Measurements from ENCODE around the gene RASGRF1. TPM values are rescaled to one million over a fixed set of nuclear protein-coding genes. Genes with fewer than 3 reads are reported as not detected.

Gene RASGRF1
- total RNA-seq, 1 donor from 2014 or later = 11.4 TPM

- ChIA-PET CTCF (no interaction called here), POLR2A (interaction anchor here (0.6 kb wide), 1 partner anchor 119 kb away, joined by 13 read pairs; no protein-coding TSS in a partner anchor)
- TF ChIP-seq CTCF (IDR thresholded peaks at IDR 0.05) = no peak
- Mint-ChIP-seq H3K27me3 (peaks cover 15% of the 10 kb centered on the region), H3K4me1 (no peaks in the 10 kb centered on the region), H3K9me3 (no peaks in the 10 kb centered on the region), H3K27ac (no peak overlapping the region), H3K36me3 (ENCODE audit: low read depth) (no peaks in the 10 kb centered on the region), H3K4me3 (no peak overlapping the region)
- DNase-seq (no peak), ATAC-seq (ENCODE audit: low read depth) (no peak)
- intact Hi-C loops (cut with micrococcal nuclease) = no loop called here
Measured at GRCh38 chr15:79060175-79060574, 30.4 kb downstream of the RASGRF1 start.

GRCh38 chr15:79059081-79059572, 31.5 kb downstream of the RASGRF1 start:
- Mint-ChIP-seq H3K36me3 (ENCODE audit: low read depth) (no peaks in the 10 kb centered on the region), H3K27ac (no peak overlapping the region), H3K9me3 (no peaks in the 10 kb centered on the region), H3K4me3 (no peak overlapping the region), H3K27me3 (peaks cover 15% of the 10 kb centered on the region), H3K4me1 (no peaks in the 10 kb centered on the region)
- ChIA-PET POLR2A (no interaction called here), CTCF (no interaction called here)
- DNase-seq = no peak
- TF ChIP-seq CTCF (IDR thresholded peaks at IDR 0.05) = no peak
- intact Hi-C loops (cut with micrococcal nuclease) = no loop called here
- no peak for ATAC-seq (ENCODE audit: low read depth)

- ChIA-PET CTCF (no interaction called here), POLR2A (no interaction called here)
- Mint-ChIP-seq H3K27me3 (peaks cover 15% of the 10 kb centered on the region), H3K4me3 (no peak overlapping the region), H3K9me3 (no peaks in the 10 kb centered on the region), H3K4me1 (no peaks in the 10 kb centered on the region), H3K36me3 (ENCODE audit: low read depth) (no peaks in the 10 kb centered on the region), H3K27ac (no peak overlapping the region)
- no peak for ATAC-seq (ENCODE audit: low read depth)
- no peak for DNase-seq
- TF ChIP-seq CTCF (IDR thresholded peaks at IDR 0.05) = no peak
- intact Hi-C loops (cut with micrococcal nuclease) = no loop called here
Measured at GRCh38 chr15:79058260-79058850, 32.2 kb downstream of the RASGRF1 start.

- Mint-ChIP-seq H3K4me1 (no peaks in the 10 kb centered on the region), H3K9me3 (no peaks in the 10 kb centered on the region), H3K27me3 (peaks cover 15% of the 10 kb centered on the region), H3K27ac (no peak overlapping the region), H3K36me3 (ENCODE audit: low read depth) (no peaks in the 10 kb centered on the region), H3K4me3 (no peak overlapping the region)
- intact Hi-C loops (cut with micrococcal nuclease) = no loop called here
- DNase-seq = no peak
- ChIA-PET CTCF (interaction anchor here (1.1 kb wide), 1 partner anchor 26 kb away, joined by 3 read pairs; no protein-coding TSS in a partner anchor), POLR2A (no interaction called here)
- TF ChIP-seq CTCF (IDR thresholded peaks at IDR 0.05) = no peak
- ATAC-seq (ENCODE audit: low read depth) = no peak
Measured at GRCh38 chr15:79057050-79057449, 33.5 kb downstream of the RASGRF1 start.

GRCh38 chr15:79054350-79054749, 36.2 kb downstream of the RASGRF1 start:
- Mint-ChIP-seq H3K9me3 (no peaks in the 10 kb centered on the region), H3K4me3 (no peak overlapping the region), H3K27me3 (peaks cover 11% of the 10 kb centered on the region), H3K4me1 (no peaks in the 10 kb centered on the region), H3K36me3 (ENCODE audit: low read depth) (no peaks in the 10 kb centered on the region), H3K27ac (no peak overlapping the region)
- ATAC-seq (ENCODE audit: low read depth) = no peak
- ChIA-PET POLR2A (no interaction called here), CTCF (no interaction called here)
- intact Hi-C loops (cut with micrococcal nuclease) = no loop called here
- DNase-seq = no peak
- no peak for TF ChIP-seq CTCF (IDR thresholded peaks at IDR 0.05)

Data from activated B cell treated with CpG ODN at 0.5 μM for 24 hours (primary cell).